NCI-H1436 treated with DMSO at 0.1 percent for 48 hours (cell line): ENCODE measurements around the gene ACSF3.
"Not testable (repeated sequence)": the region's sequence is repeated elsewhere in the genome, so short reads cannot be mapped to it uniquely, and the experiment has no call there.

ENCODE experiments used
- DNase-seq: peaks from one replicate; lab custom pipeline; 2025; lab: John Stamatoyannopoulos, UW

Gene ACSF3

DNA sequence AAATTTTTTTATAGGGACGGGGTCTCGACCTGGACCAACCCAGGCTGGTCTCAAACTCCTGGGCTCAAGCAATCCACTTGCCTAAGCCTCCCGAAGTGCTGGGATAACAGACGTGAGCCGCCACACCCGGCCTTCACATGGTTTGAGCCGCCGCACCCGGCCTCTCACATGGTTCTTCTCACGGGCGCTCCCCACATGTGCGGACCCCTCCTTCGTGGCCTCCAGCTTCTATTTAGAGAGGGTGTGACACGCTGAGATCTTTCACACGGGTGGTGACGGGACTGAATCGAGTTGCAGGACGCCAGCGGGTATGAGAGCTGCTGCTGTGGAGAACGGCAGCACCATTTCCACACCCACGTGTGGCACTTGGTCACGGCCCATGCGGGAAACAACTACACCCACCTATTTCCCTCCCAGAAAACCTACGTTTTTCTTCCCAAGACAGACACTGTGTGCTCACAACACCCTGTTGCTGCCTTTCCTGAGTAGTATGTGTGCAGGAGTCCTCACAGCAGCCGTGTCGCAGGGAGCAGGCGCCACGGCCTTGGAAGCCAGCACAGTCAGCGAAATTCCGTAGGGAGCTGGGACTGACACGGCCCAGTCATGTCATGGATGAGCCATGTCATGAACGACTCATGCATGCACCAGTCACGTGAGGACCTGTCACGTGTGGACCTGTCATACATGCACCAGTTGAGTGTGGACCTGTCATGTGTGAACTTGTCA lies 20.1 kb upstream of the ACSF3 start:
- no peak for DNase-seq

DNA sequence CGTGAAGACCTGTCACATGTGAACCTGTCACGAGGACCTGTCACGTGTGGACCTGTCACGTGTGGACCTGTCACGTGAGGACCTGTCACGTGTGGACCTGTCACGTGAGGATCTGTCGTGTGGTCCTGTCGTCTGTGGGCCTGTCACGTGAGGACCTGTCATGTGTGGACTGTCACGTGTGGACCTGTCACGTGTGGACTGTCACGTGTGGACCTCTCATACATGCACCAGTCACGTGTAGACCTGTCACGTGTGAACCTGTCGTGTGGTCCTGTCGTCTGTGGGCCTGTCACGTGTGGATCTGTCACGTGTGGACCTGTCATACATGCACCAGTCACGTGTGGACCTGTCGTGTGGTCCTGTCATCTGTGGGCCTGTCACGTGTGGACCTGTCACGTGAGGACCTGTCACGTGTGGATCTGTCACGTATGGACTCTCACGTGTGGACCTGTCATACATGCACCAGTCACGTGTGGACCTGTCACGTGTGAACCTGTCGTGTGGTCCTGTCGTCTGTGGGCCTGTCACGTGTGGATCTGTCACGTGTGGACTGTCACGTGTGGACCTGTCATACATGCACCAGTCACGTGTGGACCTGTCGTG lies 19.5 kb upstream of the ACSF3 start:
- DNase-seq = not testable (repeated sequence)

GRCh38 chr16:89074803-89075688 lies 18.6 kb upstream of the ACSF3 start:
- no peak for DNase-seq

GRCh38 chr16:89076159-89076558 lies 17.5 kb upstream of the ACSF3 start:
- DNase-seq = no peak

GRCh38 chr16:89077076-89077475 lies 16.6 kb upstream of the ACSF3 start:
- DNase-seq = no peak

GRCh38 chr16:89078172-89078571 lies 15.5 kb upstream of the ACSF3 start:
- DNase-seq = no peak

DNA sequence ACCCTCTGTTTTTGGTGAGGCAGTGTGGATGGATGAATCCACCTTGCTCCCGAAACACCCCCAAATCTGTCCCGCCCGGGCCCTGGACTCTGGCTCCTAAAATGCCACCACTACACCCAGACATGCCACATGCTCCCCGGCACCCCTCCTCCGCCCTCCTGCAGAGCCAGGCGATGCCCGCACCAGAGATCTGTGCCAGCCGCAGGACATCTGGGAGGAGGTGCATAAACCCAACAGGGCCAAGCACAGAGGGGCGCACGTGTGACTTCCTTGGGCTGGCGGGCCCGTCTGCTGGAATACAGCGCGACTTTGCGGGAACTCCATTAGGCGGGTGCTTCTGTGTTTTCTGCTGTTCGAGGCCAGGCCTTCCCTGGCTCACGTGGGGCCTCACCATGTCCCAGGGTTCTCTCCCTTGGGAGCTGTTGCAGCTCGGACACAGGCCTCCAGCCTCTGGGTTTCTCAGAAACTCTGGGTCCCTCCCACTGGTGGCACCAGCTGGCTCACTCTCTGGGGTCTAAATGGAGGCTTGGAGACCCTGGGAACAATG lies 14.1 kb upstream of the ACSF3 start:
- no peak for DNase-seq

- no peak for DNase-seq
Observed at GRCh38 chr16:89080196-89080853, 13.3 kb upstream of the ACSF3 start.

DNA sequence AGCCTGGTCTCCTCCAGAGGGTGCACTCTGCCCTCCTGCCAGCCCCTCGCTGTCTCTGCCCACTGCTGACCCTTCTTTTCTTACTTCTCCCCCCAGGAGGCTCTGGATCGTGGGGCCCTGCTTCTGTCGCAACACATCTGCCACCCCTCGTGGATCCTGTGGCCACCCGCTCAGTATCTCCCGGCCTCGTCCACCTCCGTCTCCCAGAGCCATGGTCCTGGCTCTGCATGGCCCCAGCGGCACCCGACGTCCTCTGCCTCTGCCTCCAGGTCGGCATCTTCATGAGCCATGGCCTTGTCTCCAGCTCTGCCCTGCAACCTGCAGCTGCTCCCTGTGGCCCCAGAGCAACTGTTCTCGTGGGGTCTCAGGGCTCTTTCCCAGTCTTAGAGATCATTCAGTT lies 12.1 kb upstream of the ACSF3 start:
- no peak for DNase-seq

DNA sequence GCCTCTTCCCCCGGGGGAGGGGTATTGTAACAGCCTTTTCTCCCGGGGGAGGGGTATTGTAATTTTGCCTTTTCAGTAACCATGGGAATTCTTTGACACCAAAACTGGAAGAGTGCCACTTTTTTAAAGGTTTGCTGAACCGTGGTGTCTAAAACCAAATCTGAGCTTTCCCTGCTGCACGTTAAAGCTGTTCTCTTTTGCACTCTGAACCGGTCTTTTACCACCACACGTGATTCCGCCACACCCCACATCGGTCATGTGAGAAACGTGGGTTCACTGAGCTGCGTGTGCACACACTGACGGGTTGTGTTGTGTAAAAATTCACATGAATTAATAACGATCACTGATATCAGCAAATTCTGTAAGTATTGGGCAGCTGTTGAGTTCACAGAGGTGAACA lies 9.2 kb upstream of the ACSF3 start:
- no peak for DNase-seq

DNA sequence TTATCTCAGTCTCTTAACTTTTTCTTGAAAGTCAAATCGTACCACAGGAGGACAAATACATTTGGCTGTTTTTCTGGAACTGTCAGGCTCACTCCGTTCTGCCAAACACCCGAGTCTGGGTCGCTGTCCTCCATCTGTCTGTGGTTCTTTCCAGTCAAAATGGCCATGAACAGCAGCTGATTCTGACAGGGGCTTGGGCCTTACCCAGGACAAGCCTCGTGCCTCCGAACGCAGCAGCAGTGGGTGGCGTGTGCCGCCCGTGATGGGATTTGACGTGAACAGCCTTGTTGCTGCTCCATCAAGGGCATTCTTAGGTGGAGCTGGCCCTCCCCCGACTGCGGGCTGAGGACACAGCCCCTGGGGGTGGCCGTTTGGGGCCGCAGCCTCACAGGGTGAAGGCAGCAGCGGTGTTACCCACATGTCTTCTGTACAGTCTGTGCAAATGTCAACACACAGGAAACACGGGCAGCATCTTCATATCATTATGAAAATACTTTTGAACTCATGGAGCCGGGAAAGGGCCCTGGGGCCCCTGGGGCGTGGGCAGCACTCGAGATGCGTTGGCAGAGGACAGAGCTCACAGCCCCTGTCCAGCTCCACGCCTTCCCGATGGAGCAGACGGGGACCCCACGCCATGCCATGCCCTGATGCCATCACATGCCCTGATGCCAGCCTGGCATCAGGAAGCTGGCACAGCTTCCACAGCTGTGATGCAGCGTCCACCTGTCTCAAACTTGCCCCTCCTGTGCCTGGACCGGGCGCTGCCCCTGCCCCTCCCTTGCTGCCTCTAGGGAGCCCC lies 8.6 kb upstream of the ACSF3 start:
- no peak for DNase-seq

DNA sequence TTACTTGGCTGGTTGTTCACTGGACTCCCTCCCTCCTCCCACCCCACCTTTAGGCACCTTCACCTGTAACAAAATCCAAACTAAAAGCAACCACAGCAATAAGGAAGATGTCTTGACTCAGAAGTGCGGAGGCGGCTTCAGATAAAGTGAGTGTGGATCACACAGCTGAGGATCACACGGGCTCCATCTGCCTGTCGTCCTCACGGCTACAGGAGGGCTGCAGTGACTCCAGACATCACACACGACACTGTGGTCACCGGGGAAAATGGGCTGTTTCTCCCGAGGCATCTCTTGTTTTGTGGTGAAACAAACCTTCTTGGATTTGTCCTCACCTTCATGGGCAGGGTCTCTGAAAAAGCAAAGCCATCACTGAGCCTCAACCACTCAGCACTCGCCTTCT lies 7.9 kb upstream of the ACSF3 start:
- no peak for DNase-seq

DNA sequence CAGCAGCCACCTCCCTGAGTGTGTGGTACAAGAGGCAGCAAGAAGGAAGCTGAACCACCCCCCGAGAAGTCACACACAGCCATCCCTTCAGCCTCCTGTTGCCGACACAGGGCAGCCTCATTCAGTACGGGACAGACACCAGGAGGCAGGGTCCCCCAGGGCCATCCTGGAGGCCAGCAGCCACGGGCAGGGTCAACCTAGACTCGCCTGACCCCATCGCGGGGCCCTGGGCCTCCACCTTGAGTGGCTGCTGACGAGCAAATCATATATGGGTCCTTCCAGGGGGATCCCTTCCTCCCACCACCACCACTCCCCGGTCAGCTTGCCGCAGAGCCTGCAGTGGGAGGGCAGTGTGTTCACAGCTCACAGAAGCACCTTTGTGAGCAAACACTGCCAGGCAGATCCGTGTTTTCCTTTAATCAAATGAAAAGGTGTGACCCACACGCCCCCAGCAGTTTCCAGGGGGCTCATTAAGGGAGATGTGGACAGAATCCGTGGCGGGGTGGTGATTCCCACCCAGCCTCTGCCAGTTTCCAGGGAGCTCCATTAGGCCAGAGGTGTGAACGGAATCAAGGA lies 5.6 kb upstream of the ACSF3 start:
- no peak for DNase-seq

- DNase-seq = no peak
Observed at GRCh38 chr16:89089120-89089519, 4.5 kb upstream of the ACSF3 start.

DNA sequence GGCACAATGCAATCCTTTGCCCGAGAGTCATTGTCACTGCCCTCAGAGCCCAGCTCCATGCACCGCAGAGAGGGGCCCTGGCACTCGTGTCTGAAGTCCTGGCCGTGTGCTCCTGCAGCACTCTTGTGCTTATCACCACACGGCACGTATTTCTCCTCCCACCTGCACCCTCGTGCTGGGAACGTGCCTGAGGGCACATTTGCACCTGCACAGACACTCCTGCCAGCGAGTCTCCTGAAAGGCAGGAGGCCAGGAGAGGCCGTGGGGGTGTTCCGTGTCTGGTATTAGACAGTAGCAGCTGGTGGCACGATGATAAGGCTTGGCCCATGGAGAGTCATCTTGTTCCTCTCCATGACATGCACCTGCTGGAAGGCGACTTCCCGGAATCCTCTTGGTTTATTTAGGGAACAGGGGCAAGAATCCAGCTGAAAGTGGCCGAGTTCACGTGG lies 3.4 kb upstream of the ACSF3 start:
- no peak for DNase-seq

DNA sequence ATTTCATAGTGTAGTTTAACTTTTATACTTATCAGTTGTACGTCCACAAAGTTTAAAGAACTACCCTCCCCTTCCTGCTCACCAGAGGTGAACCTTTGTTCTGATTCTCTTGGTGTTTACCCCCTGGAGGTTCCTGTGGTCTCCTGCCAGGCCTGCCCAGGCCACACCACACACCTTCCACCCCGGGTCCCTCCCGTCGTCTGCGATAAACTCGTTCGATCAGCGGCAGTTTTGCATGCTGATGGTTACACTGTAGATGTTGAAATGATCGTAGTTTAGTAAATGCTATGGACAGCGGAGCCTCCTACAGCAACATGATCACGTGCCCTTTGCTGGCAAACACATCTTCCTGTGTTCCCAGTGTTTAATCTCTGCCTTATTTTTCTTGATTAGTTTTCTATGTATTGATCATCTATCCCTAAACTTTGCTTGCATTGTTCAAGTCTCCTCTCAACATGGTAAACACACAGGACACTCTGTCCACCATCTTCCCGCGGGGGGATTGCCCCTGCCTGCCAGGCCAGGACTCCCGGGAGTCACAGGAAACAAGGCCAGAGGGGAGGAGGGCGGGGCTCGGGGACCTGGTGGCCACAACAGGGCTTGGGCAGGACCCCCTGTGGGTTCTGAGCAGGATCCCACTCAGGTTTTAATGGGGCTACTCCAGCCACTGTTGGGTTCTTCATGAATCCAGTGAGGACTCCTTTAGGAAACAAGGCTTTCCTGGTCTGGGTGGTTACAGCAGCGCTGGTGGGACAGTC lies 2.8 kb upstream of the ACSF3 start:
- DNase-seq = no peak

GRCh38 chr16:89092013-89092412 lies 1.6 kb upstream of the ACSF3 start:
- no peak for DNase-seq

DNA sequence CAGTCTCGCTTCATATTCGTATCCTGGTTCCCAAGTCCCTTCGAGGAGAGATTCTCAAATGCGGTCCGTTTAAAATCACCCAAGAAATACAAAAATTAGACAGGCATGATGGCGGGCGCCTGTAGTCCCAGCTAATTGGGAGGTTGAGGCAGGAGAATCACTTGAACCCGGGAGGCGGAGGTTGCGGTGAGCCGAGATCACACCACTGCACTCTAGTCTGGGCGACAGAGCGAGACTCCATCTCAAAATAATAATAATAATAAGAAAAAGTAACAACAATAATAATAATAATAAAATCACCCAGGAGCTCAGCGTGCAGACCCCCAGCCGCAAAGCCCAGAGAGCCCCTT lies 425 bp upstream of the ACSF3 start:
- not testable (repeated sequence) for DNase-seq

GRCh38 chr16:89094252-89094879 lies 714 bp downstream of the ACSF3 start:
- DNase-seq = no peak

- DNase-seq = no peak
Observed at GRCh38 chr16:89094880-89095258, 1.2 kb downstream of the ACSF3 start.
